Forelimb muscle (tissue), 1 donor: Measurements from ENCODE around the gene ZCWPW2. TPM values are rescaled to one million over a fixed set of nuclear protein-coding genes. Genes with fewer than 3 reads are reported as not detected.

ENCODE experiments used
- DNase-seq: peaks from one replicate; pipeline ENCODE4 v3.0.0-alpha.2; 2013; ENCODE audit warnings: low read depth
- polyA plus RNA-seq: library from polyadenylated mRNA; unstranded; fragments of 120-200 nt; gene quantifications from one replicate; pipeline ENCODE4 v1.2.1, GENCODE V29; 2013; ENCODE audit not compliant: insufficient read length

The ZCWPW2 gene
- polyA plus RNA-seq, 1 donor = 1.7 TPM

DNA sequence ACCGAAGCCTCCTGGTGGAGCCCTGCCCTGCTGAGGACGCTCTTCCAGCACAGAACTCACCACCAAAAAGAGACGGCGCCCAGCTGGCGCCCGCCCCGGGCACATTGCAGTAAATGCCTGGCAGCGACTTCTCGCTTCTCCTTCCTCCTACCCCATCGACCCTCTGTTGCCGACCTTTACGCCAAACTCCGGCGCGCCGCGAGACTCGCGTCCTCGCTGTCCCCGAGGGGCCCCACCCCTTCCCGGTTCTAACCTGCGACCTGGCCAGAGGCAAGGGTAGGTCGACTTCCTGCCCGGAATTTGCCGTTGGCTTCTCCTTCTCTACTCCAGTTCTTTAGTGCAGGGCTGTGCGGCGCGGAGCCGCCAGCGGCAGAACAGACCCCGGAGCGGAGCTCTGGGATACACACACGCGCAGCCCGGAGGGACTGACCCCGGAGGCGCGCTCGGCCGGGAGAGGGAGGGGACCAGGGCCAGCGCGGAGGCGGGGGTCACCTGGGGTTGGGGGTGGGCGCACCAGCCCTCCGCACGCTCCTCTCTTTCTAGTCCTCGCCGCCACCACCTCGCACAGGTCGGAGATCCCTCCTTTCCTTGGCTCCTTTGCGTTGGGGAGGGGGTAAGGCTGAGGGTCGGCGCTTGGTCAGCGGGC lies 226.7 kb downstream of the ZCWPW2 start:
- DNase-seq = no peak

Other genes with a start within 250 kb of the ZCWPW2 start
- 21.0 TPM for gene CMC1, start 107.1 kb upstream of the ZCWPW2 start, polyA plus RNA-seq
- 60.9 TPM for gene AZI2, start 103 bp downstream of the ZCWPW2 start, polyA plus RNA-seq